PC-3 (cell line): ENCODE data around the gene LPCAT2.

Experiments
- CTCF ChIP-seq: fragments of 300-600 bp; sonication (generic); conservative IDR thresholded peaks from 2 replicates; pipeline ENCODE4 v1.5.1; 2017; ENCODE audit warnings: antibody characterized with exemption, low read depth, mild to moderate bottlenecking, low read length
- EZH2 ChIP-seq: fragments of 300-600 bp; sonication (generic); IDR thresholded peaks from one replicate; pipeline ENCODE4 v1.6.1; 2017; ENCODE audit warnings: antibody characterized with exemption, mild to moderate bottlenecking, low read length; ENCODE audit not compliant: unreplicated experiment

- TF ChIP-seq EZH2: no peak
- TF ChIP-seq CTCF: no peak
Measured at GRCh38 chr16:55570159-55570558, 61.3 kb downstream of the LPCAT2 start.
